GM19193 (cell line): ENCODE measurements around the gene DLGAP1.

Source experiments
- POLR2A ChIP-seq: IDR thresholded peaks from 4 replicates; pipeline ENCODE4 v1.6.1; 2011; ENCODE audit not compliant: insufficient read depth, insufficient read length; ENCODE audit errors: extremely low read depth

DLGAP1 gene

GRCh38 chr18:4231260-4231659 lies 223.8 kb downstream of the DLGAP1 start:
- no peak for TF ChIP-seq POLR2A

- no peak for TF ChIP-seq POLR2A
These were observed 224.5 kb downstream of the DLGAP1 start for GRCh38 chr18:4230450-4231168.

- TF ChIP-seq POLR2A = no peak
These were observed 230.9 kb downstream of the DLGAP1 start for GRCh38 chr18:4224031-4224704.

GRCh38 chr18:4211111-4211837 lies 243.8 kb downstream of the DLGAP1 start:
- TF ChIP-seq POLR2A = no peak

- no peak for TF ChIP-seq POLR2A
These were observed 246.7 kb downstream of the DLGAP1 start for GRCh38 chr18:4208366-4208765.

- TF ChIP-seq POLR2A = no peak
These were observed 247.6 kb downstream of the DLGAP1 start for GRCh38 chr18:4207383-4207985.

- no peak for TF ChIP-seq POLR2A
These were observed 250.7 kb downstream of the DLGAP1 start for GRCh38 chr18:4204438-4204720.

- no peak for TF ChIP-seq POLR2A
These were observed 251.3 kb downstream of the DLGAP1 start for GRCh38 chr18:4203568-4204437.

- TF ChIP-seq POLR2A = no peak
These were observed 254.7 kb downstream of the DLGAP1 start for GRCh38 chr18:4200399-4200798.

- no peak for TF ChIP-seq POLR2A
These were observed 256.2 kb downstream of the DLGAP1 start for GRCh38 chr18:4198956-4199355.

- no peak for TF ChIP-seq POLR2A
These were observed 258.8 kb downstream of the DLGAP1 start for GRCh38 chr18:4196351-4196750.

- no peak for TF ChIP-seq POLR2A
These were observed 262.0 kb downstream of the DLGAP1 start for GRCh38 chr18:4193086-4193485.

GRCh38 chr18:4181882-4182568 lies 273.1 kb downstream of the DLGAP1 start:
- TF ChIP-seq POLR2A = no peak

- TF ChIP-seq POLR2A = no peak
These were observed 274.0 kb downstream of the DLGAP1 start for GRCh38 chr18:4181086-4181485.
